ENCODE data around the gene MALAT1. TPM values are rescaled to one million over a fixed set of nuclear protein-coding genes. Genes with fewer than 3 reads are reported as not detected.

MALAT1 gene
- total and polyA plus RNA-seq, 2 donors = 682 to 3,158 TPM

DNA sequence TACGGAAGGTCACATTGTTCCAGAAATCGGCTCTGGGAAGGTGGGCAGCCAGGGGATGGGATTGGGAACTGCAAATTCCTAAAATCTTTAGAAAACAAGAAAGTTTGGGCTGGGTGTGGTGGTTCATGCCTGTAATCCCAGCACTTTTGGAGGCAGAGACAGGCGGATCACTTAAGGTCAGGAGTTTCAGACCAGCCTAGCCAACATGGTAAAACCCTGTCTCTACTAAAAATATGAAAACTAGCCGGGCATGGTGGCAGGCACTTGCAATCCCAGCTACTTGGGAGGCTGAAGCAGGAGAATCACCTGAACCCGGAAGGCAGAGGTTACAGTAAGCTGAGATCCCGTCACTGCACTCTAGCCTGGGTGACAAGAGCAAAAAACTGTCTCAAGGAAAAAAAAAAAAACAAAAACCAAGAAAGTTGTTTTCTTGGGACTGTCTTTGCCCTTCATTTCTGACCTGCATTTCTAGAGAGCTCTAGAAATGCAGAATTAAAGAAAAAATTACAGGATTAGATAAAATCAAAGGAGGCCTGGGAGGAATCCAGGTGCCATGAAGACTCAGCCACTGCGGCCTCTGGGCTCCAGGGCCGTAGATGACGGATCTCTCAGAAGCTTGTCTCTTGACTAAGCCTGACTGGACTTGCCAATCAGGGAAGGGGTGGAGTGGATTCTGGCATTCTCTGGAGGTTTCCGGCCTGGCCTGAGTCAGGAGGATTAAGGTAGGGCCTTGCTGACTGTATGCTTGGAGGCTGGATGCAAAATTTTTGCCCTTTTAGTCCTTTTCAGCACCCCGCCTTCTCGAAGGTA, 5.3 kb upstream of the MALAT1 start:
- Histone ChIP-seq H3K9me3 (ENCODE audit: control insufficient read depth in 2 of 2, insufficient read depth in 1 of 2, low read length in 1 of 2) (peaks cover 0 to 2% of the 10 kb centered on the region in 2 donors), H3K4me1 (ENCODE audit: control insufficient read depth in 2 of 2, insufficient read depth in 2 of 2, low read length in 2 of 2) (peaks cover 34 to 87% of the 10 kb centered on the region in 2 donors), H3K36me3 (ENCODE audit: control insufficient read depth in 2 of 2, insufficient read depth in 2 of 2, low read length in 1 of 2) (no peaks in the 10 kb centered on the region), H3K27ac (ENCODE audit: low read depth in 1 of 2, low read length in 1 of 2) (peak overlapping the region; percentile 86 to 89), H3K4me3 (ENCODE audit: low read length in 2 of 2) (no peak overlapping the region), H3K27me3 (ENCODE audit: control insufficient read depth in 2 of 2, insufficient read depth in 1 of 2, low read length in 1 of 2) (no peaks in the 10 kb centered on the region)
- peak in 1 of 9 donors; percentile 36 for DNase-seq (ENCODE audit: low read depth in 6 of 9, low spot score in 9 of 9)
- 89% methylated on average over 12 of the region's 12 CpGs for WGBS

DNA sequence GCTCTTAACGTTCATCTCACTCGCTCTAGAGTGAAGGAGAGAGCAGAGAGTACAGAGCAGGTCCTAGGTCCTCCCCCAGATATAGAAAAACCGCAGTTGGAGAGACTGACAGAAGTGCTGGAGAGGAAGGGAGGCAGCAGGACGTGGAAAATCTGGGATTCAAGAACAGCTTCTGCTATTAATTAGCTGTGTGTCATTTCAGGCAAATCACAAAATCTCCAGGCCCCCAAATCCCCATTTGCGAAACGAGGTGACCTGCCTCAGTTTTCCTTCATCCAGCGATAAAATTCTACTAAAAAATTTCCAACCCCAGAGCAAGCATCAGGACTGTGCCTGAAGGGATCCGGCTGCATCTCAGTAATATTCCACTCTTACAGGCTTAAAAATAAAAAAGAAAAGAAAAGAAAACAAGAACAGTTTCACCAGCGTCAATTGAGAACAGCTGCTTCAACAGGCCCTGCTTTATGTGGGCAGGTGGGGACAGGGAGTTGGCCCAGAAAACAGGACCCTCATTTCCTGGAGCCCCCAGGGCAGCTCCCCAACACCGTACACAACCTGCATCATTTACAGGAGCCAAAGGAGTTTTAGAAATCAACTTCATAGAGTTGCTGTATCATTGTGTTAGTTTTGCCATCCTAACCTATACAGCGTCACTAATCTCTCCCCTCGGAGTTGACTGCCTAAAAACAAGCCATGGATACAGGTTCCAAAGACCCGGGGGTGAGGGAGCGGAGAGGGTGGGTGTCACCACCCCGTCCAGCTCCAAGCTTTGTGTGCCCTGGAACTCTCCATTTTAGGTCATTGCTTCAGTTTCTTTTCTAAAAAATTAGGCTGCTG, 2.3 kb upstream of the MALAT1 start:
- Histone ChIP-seq H3K27ac (ENCODE audit: low read depth in 1 of 2, low read length in 1 of 2) (peak overlapping the region; percentile 100), H3K4me3 (ENCODE audit: low read length in 2 of 2) (peak overlapping the region; percentile 48 to 100), H3K27me3 (ENCODE audit: control insufficient read depth in 2 of 2, insufficient read depth in 1 of 2, low read length in 1 of 2) (no peaks in the 10 kb centered on the region), H3K9me3 (ENCODE audit: control insufficient read depth in 2 of 2, insufficient read depth in 1 of 2, low read length in 1 of 2) (no peaks in the 10 kb centered on the region), H3K36me3 (ENCODE audit: control insufficient read depth in 2 of 2, insufficient read depth in 2 of 2, low read length in 1 of 2) (peaks cover 5 to 11% of the 10 kb centered on the region in 2 donors), H3K4me1 (ENCODE audit: control insufficient read depth in 2 of 2, insufficient read depth in 2 of 2, low read length in 2 of 2) (peaks cover 25 to 58% of the 10 kb centered on the region in 2 donors)
- peak in 2 of 9 donors; percentile 60 to 80 for DNase-seq (ENCODE audit: low read depth in 6 of 9, low spot score in 9 of 9)
- 41% methylated on average over 15 of the region's 15 CpGs for WGBS

DNA sequence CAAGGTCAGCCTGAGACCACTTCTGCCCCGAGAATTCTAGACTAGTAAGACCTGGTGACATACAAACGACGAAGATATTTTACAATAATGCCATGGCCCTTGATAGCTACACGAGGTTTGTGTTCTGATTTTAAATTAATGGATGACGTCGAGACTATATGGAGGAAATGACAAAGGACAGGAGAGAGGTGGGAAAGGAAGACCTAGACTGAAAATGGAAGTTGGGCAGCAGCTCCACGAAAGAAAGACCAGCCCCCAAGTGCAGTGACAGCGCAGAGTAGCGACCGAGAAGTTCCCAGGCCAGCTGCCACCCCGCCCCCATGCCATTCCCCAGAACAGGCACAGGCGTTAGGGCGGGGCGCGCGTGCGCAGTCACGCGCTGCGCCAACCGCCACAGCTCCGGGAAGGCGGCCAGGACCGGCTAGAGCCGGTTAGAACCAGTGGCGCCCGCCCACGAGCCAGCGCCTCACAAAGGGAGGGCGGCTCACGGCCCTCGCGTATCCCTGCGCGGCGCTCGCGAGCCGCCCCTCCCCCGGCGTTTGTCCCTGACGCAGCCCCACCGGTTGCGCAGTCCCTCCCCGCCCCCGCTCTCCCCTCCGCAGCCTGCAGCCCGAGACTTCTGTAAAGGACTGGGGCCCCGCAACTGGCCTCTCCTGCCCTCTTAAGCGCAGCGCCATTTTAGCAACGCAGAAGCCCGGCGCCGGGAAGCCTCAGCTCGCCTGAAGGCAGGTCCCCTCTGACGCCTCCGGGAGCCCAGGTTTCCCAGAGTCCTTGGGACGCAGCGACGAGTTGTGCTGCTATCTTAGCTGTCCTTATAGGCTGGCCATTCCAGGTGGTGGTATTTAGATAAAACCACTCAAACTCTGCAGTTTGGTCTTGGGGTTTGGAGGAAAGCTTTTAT, 1.5 kb upstream of the MALAT1 start:
- H3K27me3 ChIP-seq (ENCODE audit: control insufficient read depth in 2 of 2, insufficient read depth in 1 of 2, low read length in 1 of 2) = no peaks in the 10 kb centered on the region
- DNase-seq (ENCODE audit: low read depth in 6 of 9, low spot score in 9 of 9) = peak; percentile 95 to 100 (median 98)
- peak overlapping the region; percentile 83 to 100 for H3K4me3 ChIP-seq (ENCODE audit: low read length in 2 of 2)
- peaks cover 13 to 16% of the 10 kb centered on the region in 2 donors for H3K36me3 ChIP-seq (ENCODE audit: control insufficient read depth in 2 of 2, insufficient read depth in 2 of 2, low read length in 1 of 2)
- H3K4me1 ChIP-seq (ENCODE audit: control insufficient read depth in 2 of 2, insufficient read depth in 2 of 2, low read length in 2 of 2) = peaks cover 25 to 49% of the 10 kb centered on the region in 2 donors
- no peaks in the 10 kb centered on the region for H3K9me3 ChIP-seq (ENCODE audit: control insufficient read depth in 2 of 2, insufficient read depth in 1 of 2, low read length in 1 of 2)
- peak overlapping the region; percentile 100 for H3K27ac ChIP-seq (ENCODE audit: low read depth in 1 of 2, low read length in 1 of 2)
- under 1% methylated on average over 61 of the region's 61 CpGs for WGBS

DNA sequence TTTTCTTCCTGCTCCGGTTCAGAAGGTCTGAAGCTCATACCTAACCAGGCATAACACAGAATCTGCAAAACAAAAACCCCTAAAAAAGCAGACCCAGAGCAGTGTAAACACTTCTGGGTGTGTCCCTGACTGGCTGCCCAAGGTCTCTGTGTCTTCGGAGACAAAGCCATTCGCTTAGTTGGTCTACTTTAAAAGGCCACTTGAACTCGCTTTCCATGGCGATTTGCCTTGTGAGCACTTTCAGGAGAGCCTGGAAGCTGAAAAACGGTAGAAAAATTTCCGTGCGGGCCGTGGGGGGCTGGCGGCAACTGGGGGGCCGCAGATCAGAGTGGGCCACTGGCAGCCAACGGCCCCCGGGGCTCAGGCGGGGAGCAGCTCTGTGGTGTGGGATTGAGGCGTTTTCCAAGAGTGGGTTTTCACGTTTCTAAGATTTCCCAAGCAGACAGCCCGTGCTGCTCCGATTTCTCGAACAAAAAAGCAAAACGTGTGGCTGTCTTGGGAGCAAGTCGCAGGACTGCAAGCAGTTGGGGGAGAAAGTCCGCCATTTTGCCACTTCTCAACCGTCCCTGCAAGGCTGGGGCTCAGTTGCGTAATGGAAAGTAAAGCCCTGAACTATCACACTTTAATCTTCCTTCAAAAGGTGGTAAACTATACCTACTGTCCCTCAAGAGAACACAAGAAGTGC, 661 bp upstream of the MALAT1 start:
- Histone ChIP-seq H3K4me1 (ENCODE audit: control insufficient read depth in 2 of 2, insufficient read depth in 2 of 2, low read length in 2 of 2) (peaks cover 25 to 41% of the 10 kb centered on the region in 2 donors), H3K27me3 (ENCODE audit: control insufficient read depth in 2 of 2, insufficient read depth in 1 of 2, low read length in 1 of 2) (no peaks in the 10 kb centered on the region), H3K4me3 (ENCODE audit: low read length in 2 of 2) (peak overlapping the region; percentile 83 to 100), H3K9me3 (ENCODE audit: control insufficient read depth in 2 of 2, insufficient read depth in 1 of 2, low read length in 1 of 2) (no peaks in the 10 kb centered on the region), H3K27ac (ENCODE audit: low read depth in 1 of 2, low read length in 1 of 2) (peak overlapping the region; percentile 100), H3K36me3 (ENCODE audit: control insufficient read depth in 2 of 2, insufficient read depth in 2 of 2, low read length in 1 of 2) (peaks cover 21 to 24% of the 10 kb centered on the region in 2 donors)
- DNase-seq (ENCODE audit: low read depth in 6 of 9, low spot score in 9 of 9) = peak in 5 of 9 donors; percentile 64 to 90 (median 79)
- 2% methylated on average over 24 of the region's 24 CpGs for WGBS

DNA sequence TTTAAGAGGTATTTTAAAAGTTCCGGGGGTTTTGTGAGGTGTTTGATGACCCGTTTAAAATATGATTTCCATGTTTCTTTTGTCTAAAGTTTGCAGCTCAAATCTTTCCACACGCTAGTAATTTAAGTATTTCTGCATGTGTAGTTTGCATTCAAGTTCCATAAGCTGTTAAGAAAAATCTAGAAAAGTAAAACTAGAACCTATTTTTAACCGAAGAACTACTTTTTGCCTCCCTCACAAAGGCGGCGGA, 193 bp upstream of the MALAT1 start:
- WGBS = under 1% methylated on average over 6 of the region's 6 CpGs
- Histone ChIP-seq H3K4me3 (ENCODE audit: low read length in 2 of 2) (peak overlapping the region; percentile 83 to 100), H3K36me3 (ENCODE audit: control insufficient read depth in 2 of 2, insufficient read depth in 2 of 2, low read length in 1 of 2) (peaks cover 25% of the 10 kb centered on the region in 2 donors), H3K27me3 (ENCODE audit: control insufficient read depth in 2 of 2, insufficient read depth in 1 of 2, low read length in 1 of 2) (no peaks in the 10 kb centered on the region), H3K9me3 (ENCODE audit: control insufficient read depth in 2 of 2, insufficient read depth in 1 of 2, low read length in 1 of 2) (no peaks in the 10 kb centered on the region), H3K4me1 (ENCODE audit: control insufficient read depth in 2 of 2, insufficient read depth in 2 of 2, low read length in 2 of 2) (peaks cover 25 to 36% of the 10 kb centered on the region in 2 donors), H3K27ac (ENCODE audit: low read depth in 1 of 2, low read length in 1 of 2) (peak overlapping the region; percentile 100)
- no peak for DNase-seq (ENCODE audit: low read depth in 6 of 9, low spot score in 9 of 9)

DNA sequence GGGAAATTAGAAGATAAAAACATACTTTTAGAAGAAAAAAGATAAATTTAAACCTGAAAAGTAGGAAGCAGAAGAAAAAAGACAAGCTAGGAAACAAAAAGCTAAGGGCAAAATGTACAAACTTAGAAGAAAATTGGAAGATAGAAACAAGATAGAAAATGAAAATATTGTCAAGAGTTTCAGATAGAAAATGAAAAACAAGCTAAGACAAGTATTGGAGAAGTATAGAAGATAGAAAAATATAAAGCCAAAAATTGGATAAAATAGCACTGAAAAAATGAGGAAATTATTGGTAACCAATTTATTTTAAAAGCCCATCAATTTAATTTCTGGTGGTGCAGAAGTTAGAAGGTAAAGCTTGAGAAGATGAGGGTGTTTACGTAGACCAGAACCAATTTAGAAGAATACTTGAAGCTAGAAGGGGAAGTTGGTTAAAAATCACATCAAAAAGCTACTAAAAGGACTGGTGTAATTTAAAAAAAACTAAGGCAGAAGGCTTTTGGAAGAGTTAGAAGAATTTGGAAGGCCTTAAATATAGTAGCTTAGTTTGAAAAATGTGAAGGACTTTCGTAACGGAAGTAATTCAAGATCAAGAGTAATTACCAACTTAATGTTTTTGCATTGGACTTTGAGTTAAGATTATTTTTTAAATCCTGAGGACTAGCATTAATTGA, 1.0 kb downstream of the MALAT1 start:
- H3K27me3 ChIP-seq (ENCODE audit: control insufficient read depth in 2 of 2, insufficient read depth in 1 of 2, low read length in 1 of 2) = no peaks in the 10 kb centered on the region
- peaks cover 35 to 37% of the 10 kb centered on the region in 2 donors for H3K36me3 ChIP-seq (ENCODE audit: control insufficient read depth in 2 of 2, insufficient read depth in 2 of 2, low read length in 1 of 2)
- no peaks in the 10 kb centered on the region for H3K9me3 ChIP-seq (ENCODE audit: control insufficient read depth in 2 of 2, insufficient read depth in 1 of 2, low read length in 1 of 2)
- DNase-seq (ENCODE audit: low read depth in 6 of 9, low spot score in 9 of 9) = peak in 1 of 9 donors; percentile 42
- H3K4me3 ChIP-seq (ENCODE audit: low read length in 2 of 2) = peak overlapping the region; percentile 83 to 100
- peak overlapping the region; percentile 94 to 100 for H3K27ac ChIP-seq (ENCODE audit: low read depth in 1 of 2, low read length in 1 of 2)
- peaks cover 17 to 28% of the 10 kb centered on the region in 2 donors for H3K4me1 ChIP-seq (ENCODE audit: control insufficient read depth in 2 of 2, insufficient read depth in 2 of 2, low read length in 2 of 2)
- WGBS = 1% methylated on average over 3 of the region's 3 CpGs

DNA sequence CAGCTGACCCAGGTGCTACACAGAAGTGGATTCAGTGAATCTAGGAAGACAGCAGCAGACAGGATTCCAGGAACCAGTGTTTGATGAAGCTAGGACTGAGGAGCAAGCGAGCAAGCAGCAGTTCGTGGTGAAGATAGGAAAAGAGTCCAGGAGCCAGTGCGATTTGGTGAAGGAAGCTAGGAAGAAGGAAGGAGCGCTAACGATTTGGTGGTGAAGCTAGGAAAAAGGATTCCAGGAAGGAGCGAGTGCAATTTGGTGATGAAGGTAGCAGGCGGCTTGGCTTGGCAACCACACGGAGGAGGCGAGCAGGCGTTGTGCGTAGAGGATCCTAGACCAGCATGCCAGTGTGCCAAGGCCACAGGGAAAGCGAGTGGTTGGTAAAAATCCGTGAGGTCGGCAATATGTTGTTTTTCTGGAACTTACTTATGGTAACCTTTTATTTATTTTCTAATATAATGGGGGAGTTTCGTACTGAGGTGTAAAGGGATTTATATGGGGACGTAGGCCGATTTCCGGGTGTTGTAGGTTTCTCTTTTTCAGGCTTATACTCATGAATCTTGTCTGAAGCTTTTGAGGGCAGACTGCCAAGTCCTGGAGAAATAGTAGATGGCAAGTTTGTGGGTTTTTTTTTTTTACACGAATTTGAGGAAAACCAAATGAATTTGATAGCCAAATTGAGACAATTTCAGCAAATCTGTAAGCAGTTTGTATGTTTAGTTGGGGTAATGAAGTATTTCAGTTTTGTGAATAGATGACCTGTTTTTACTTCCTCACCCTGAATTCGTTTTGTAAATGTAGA, 1.7 kb downstream of the MALAT1 start:
- no peaks in the 10 kb centered on the region for H3K9me3 ChIP-seq (ENCODE audit: control insufficient read depth in 2 of 2, insufficient read depth in 1 of 2, low read length in 1 of 2)
- WGBS = under 1% methylated on average over 20 of the region's 20 CpGs
- H3K27me3 ChIP-seq (ENCODE audit: control insufficient read depth in 2 of 2, insufficient read depth in 1 of 2, low read length in 1 of 2) = no peaks in the 10 kb centered on the region
- H3K4me1 ChIP-seq (ENCODE audit: control insufficient read depth in 2 of 2, insufficient read depth in 2 of 2, low read length in 2 of 2) = peaks cover 14 to 28% of the 10 kb centered on the region in 2 donors
- peak overlapping the region; percentile 91 to 100 for H3K27ac ChIP-seq (ENCODE audit: low read depth in 1 of 2, low read length in 1 of 2)
- peaks cover 42 to 45% of the 10 kb centered on the region in 2 donors for H3K36me3 ChIP-seq (ENCODE audit: control insufficient read depth in 2 of 2, insufficient read depth in 2 of 2, low read length in 1 of 2)
- H3K4me3 ChIP-seq (ENCODE audit: low read length in 2 of 2) = peak overlapping the region; percentile 83 to 100
- DNase-seq (ENCODE audit: low read depth in 6 of 9, low spot score in 9 of 9) = peak in 4 of 9 donors; percentile 66 to 83 (median 74)
